Thymus (tissue), 11 donors: ENCODE measurements around the gene METTL1. TPM values are rescaled to one million over a fixed set of nuclear protein-coding genes. Genes with fewer than 3 reads are reported as not detected.

Experiments used
- DNase-seq, 9 donors: peaks; one replicate each; pipeline ENCODE4 v3.0.0-alpha.2; 2013; ENCODE audit warnings: low spot score in 9 of 9, low read depth in 6 of 9, missing footprints in 1 of 9
- H3K27ac ChIP-seq, 2 donors: one replicate each; pipeline ENCODE4 v1.5.1; 2013; ENCODE audit warnings: control low read depth in 1 of 2, low read depth in 1 of 2, low read length in 1 of 2, mild to moderate bottlenecking in 1 of 2, moderate library complexity in 1 of 2
- H3K27me3 ChIP-seq, 2 donors: one replicate each; pipeline ENCODE4 v1.5.1; 2013; ENCODE audit warnings: low read length in 1 of 2; ENCODE audit not compliant: control insufficient read depth in 2 of 2, insufficient read depth in 1 of 2
- H3K36me3 ChIP-seq, 2 donors: one replicate each; pipeline ENCODE4 v1.5.1; 2013; ENCODE audit warnings: low read length in 1 of 2, mild to moderate bottlenecking in 1 of 2, moderate library complexity in 1 of 2; ENCODE audit not compliant: control insufficient read depth in 2 of 2, insufficient read depth in 2 of 2
- H3K4me1 ChIP-seq, 2 donors: one replicate each; pipeline ENCODE4 v1.5.1; 2013; ENCODE audit warnings: low read length in 2 of 2; ENCODE audit not compliant: control insufficient read depth in 2 of 2, insufficient read depth in 2 of 2
- H3K4me3 ChIP-seq, 2 donors: one replicate each; pipeline ENCODE4 v1.5.1; 2013; ENCODE audit warnings: low read length in 2 of 2, control low read depth in 1 of 2, mild to moderate bottlenecking in 1 of 2
- H3K9me3 ChIP-seq, 2 donors: one replicate each; pipeline ENCODE4 v1.5.1; 2013; ENCODE audit warnings: low read length in 1 of 2, mild to moderate bottlenecking in 1 of 2; ENCODE audit not compliant: control insufficient read depth in 2 of 2, insufficient read depth in 1 of 2
- WGBS: extraction: QIAGEN DNeasy Blood & Tissue Kit; methylation state at CpG from one replicate; pipeline ENCODE4 v1.1.7; 2013; 5-methylcytosine and 5-hydroxymethylcytosine counted together
- polyA plus RNA-seq: library from polyadenylated mRNA; stranded (reverse); fragments of 200-250 nt; gene quantifications from one replicate; pipeline ENCODE4 v1.2.3, GENCODE V29; 2013
- total RNA-seq: library from RNA; stranded (reverse); fragments of 120-200 nt; gene quantifications from one replicate; pipeline ENCODE4 v1.2.4, GENCODE V29; 2013
- donor health status: healthy.

Gene METTL1
- total and polyA plus RNA-seq, 2 donors = 10.6 to 12.9 TPM

GRCh38 chr12:57734591-57734990 lies 37.3 kb downstream of the METTL1 start:
- peaks cover 0 to 22% of the 10 kb centered on the region in 2 donors for H3K27me3 ChIP-seq
- no peak overlapping the region for H3K27ac ChIP-seq

GRCh38 chr12:57733928-57734327 lies 38.0 kb downstream of the METTL1 start:
- Histone ChIP-seq H3K36me3 (peaks cover 60 to 77% of the 10 kb centered on the region in 2 donors), H3K27ac (no peak overlapping the region), H3K27me3 (peaks cover 0 to 16% of the 10 kb centered on the region in 2 donors), H3K4me3 (no peak overlapping the region), H3K4me1 (peaks cover 0 to 5% of the 10 kb centered on the region in 2 donors), H3K9me3 (no peaks in the 10 kb centered on the region)
- WGBS = 97% methylated on average over 6 of the region's 6 CpGs
- DNase-seq = no peak

More at GRCh38 chr12:57734591-57734990, 37.3 kb downstream of the METTL1 start:
- Histone ChIP-seq H3K4me1 (peaks cover 2 to 12% of the 10 kb centered on the region in 2 donors), H3K36me3 (peaks cover 57 to 77% of the 10 kb centered on the region in 2 donors), H3K4me3 (no peak overlapping the region), H3K9me3 (no peaks in the 10 kb centered on the region)
- no peak for DNase-seq
- WGBS = 96% methylated on average over 4 of the region's 4 CpGs

- whole genome bisulfite sequencing = 96% methylated on average over 11 of the region's 11 CpGs
- Histone ChIP-seq H3K4me3 (no peak overlapping the region), H3K9me3 (no peaks in the 10 kb centered on the region), H3K36me3 (peaks cover 62 to 80% of the 10 kb centered on the region in 2 donors), H3K27me3 (peaks cover 0 to 11% of the 10 kb centered on the region in 2 donors), H3K4me1 (no peaks in the 10 kb centered on the region), H3K27ac (no peak overlapping the region)
- no peak for DNase-seq
Observed at GRCh38 chr12:57732726-57733593, 38.9 kb downstream of the METTL1 start.

GRCh38 chr12:57732270-57732669 lies 39.6 kb downstream of the METTL1 start:
- no peak for DNase-seq
- Histone ChIP-seq H3K27me3 (peaks cover 0 to 13% of the 10 kb centered on the region in 2 donors), H3K36me3 (peaks cover 68 to 80% of the 10 kb centered on the region in 2 donors), H3K27ac (no peak overlapping the region), H3K4me1 (no peaks in the 10 kb centered on the region), H3K4me3 (no peak overlapping the region), H3K9me3 (peaks cover 0 to under 1% of the 10 kb centered on the region in 2 donors)
- 94% methylated on average over 4 of the region's 4 CpGs for WGBS

- 97% methylated on average over 19 of the region's 19 CpGs for WGBS
- H3K36me3 ChIP-seq = peaks cover 69 to 85% of the 10 kb centered on the region in 2 donors
- DNase-seq = no peak
- no peak overlapping the region for H3K4me3 ChIP-seq
- no peaks in the 10 kb centered on the region for H3K4me1 ChIP-seq
- peaks cover 0 to 12% of the 10 kb centered on the region in 2 donors for H3K27me3 ChIP-seq
- H3K9me3 ChIP-seq = peaks cover 0 to 7% of the 10 kb centered on the region in 2 donors
- no peak overlapping the region for H3K27ac ChIP-seq
Observed at GRCh38 chr12:57731411-57732080, 40.4 kb downstream of the METTL1 start.

DNA sequence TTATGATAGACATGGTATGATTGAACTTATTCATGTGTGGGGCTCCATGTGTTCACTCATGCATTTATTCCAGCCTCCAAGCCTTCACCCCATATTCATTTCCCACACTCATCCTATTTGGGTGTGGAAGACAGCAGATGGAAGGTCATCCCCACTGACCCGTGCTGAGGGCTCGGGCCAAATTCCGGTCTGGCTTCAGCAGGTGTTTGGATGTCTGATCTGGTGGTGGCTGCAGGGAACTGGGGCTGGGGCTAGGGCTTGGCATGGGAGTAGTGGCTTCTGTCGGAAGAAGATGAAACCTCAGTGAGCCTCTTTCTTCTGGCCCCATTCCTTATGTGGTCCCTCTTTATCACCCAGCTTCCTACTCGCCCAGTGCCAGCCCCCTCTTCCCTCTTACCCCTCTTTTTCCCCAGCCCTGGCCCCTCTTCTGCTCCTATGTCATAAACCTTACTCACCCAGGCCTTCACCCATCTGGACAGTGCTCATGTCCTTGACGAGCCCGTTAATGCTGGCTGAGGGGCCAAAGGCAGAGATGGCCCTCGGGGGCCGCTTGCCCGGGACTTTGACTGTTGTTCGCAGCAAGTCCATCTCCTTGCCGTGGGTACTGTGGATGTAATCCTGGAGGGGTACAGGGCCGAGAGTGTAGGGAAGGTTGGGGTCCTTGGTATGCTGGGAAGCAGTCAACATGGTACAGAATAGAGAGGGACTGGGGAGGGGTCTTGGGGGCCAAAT lies 41.4 kb downstream of the METTL1 start:
- Histone ChIP-seq H3K4me3 (no peak overlapping the region), H3K27me3 (peaks cover 0 to 13% of the 10 kb centered on the region in 2 donors), H3K9me3 (peaks cover 1 to 11% of the 10 kb centered on the region in 2 donors), H3K36me3 (peaks cover 74 to 88% of the 10 kb centered on the region in 2 donors), H3K4me1 (no peaks in the 10 kb centered on the region), H3K27ac (no peak overlapping the region)
- DNase-seq = no peak
- 97% methylated on average over 13 of the region's 13 CpGs for WGBS

- no peak overlapping the region for H3K4me3 ChIP-seq
- 88% methylated on average over 5 of the region's 5 CpGs for WGBS
- DNase-seq = no peak
- peaks cover 1 to 11% of the 10 kb centered on the region in 2 donors for H3K9me3 ChIP-seq
- H3K27me3 ChIP-seq = peaks cover 0 to 13% of the 10 kb centered on the region in 2 donors
- H3K36me3 ChIP-seq = peaks cover 66 to 80% of the 10 kb centered on the region in 2 donors
- no peaks in the 10 kb centered on the region for H3K4me1 ChIP-seq
- H3K27ac ChIP-seq = no peak overlapping the region
Observed at GRCh38 chr12:57729321-57729844, 42.5 kb downstream of the METTL1 start.

GRCh38 chr12:57727758-57728395 lies 44.0 kb downstream of the METTL1 start:
- no peak overlapping the region for H3K4me3 ChIP-seq
- H3K27ac ChIP-seq = no peak overlapping the region
- H3K4me1 ChIP-seq = no peaks in the 10 kb centered on the region
- H3K9me3 ChIP-seq = peaks cover 1 to 11% of the 10 kb centered on the region in 2 donors
- DNase-seq = no peak
- H3K27me3 ChIP-seq = peaks cover 0 to 13% of the 10 kb centered on the region in 2 donors
- WGBS = 94% methylated on average over 21 of the region's 21 CpGs
- H3K36me3 ChIP-seq = peaks cover 55 to 65% of the 10 kb centered on the region in 2 donors
